Fibroblast of lung (primary cell): ENCODE measurements around the gene CDYL.

Experiments
- EZH2 ChIP-seq: IDR thresholded peaks from 2 replicates; pipeline ENCODE4 v1.5.1; 2012; ENCODE audit warnings: low read length, control low read depth, mild to moderate bottlenecking; ENCODE audit errors: missing control alignments
- TF ChIP-seq, protein P1 (sequence below), 2 donors: IDR thresholded peaks in 1 of 2; conservative IDR thresholded peaks in 1 of 2; 1 replicate in 1 of 2; 2 replicates in 1 of 2; pipeline ENCODE4 v1.5.1; 2011 to 2012; ENCODE audit warnings: low read length in 2 of 2, control low read depth in 1 of 2, inconsistent platforms in 1 of 2, low read depth in 1 of 2, mild to moderate bottlenecking in 1 of 2

DNA sequence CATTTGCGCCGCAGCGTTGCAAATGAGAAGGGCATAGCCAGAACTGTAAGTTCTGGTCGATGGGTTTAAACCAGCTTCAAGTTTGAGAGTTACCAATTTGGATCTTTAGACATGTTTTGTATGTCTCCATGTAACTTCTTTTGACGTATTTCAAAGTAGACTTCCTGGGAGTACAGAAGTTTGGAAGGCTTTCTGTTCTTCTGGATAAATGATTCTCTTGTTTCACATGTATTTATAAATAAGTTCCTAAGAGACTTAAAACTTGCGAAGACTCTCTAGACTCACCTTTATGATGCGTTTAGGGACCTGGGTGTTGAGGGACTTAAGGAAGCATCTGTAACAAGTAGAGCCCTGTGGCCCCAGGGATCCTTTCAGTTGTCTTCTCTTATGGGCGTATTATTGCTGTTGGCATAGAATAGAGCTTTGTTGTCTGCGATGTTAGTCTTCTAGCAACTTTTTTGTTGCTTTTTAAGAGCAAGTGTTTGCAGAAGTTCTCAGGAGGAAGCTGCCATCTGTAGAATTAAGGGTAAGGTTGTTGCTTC, 1.3 kb downstream of the CDYL start:
- TF ChIP-seq, protein P1, sequence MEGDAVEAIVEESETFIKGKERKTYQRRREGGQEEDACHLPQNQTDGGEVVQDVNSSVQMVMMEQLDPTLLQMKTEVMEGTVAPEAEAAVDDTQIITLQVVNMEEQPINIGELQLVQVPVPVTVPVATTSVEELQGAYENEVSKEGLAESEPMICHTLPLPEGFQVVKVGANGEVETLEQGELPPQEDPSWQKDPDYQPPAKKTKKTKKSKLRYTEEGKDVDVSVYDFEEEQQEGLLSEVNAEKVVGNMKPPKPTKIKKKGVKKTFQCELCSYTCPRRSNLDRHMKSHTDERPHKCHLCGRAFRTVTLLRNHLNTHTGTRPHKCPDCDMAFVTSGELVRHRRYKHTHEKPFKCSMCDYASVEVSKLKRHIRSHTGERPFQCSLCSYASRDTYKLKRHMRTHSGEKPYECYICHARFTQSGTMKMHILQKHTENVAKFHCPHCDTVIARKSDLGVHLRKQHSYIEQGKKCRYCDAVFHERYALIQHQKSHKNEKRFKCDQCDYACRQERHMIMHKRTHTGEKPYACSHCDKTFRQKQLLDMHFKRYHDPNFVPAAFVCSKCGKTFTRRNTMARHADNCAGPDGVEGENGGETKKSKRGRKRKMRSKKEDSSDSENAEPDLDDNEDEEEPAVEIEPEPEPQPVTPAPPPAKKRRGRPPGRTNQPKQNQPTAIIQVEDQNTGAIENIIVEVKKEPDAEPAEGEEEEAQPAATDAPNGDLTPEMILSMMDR (conservative IDR thresholded peaks at IDR 0.05 in 1 of 2, IDR thresholded peaks at IDR 0.05 in 1 of 2; ENCODE audit: low read depth in 1 of 2, low read length in 2 of 2) = no peak
- TF ChIP-seq EZH2 = no peak
